Upper lobe of right lung (tissue), 1 donor: ENCODE measurements around the gene GREB1L. TPM values are rescaled to one million over a fixed set of nuclear protein-coding genes. Genes with fewer than 3 reads are reported as not detected.

Experiments
- ATAC-seq: fragments of 200-7000 bp; cut with Tn5 transposase; one replicate; pipeline ENCODE4 v1.9.1; 2020; ENCODE audit warnings: mild to moderate bottlenecking, moderate library complexity
- DNase-seq: peaks from one replicate; pipeline ENCODE4 v3.0.0-alpha.2; 2020
- H3K27ac ChIP-seq: fragments of 200-600 bp; one replicate; pipeline ENCODE4 v1.8.0; 2022
- H3K27me3 ChIP-seq: fragments of 200-600 bp; one replicate; pipeline ENCODE4 v1.8.0; 2022; ENCODE audit warnings: mild to moderate bottlenecking
- H3K36me3 ChIP-seq: fragments of 200-600 bp; one replicate; pipeline ENCODE4 v1.8.0; 2022
- H3K4me1 ChIP-seq: fragments of 200-600 bp; one replicate; pipeline ENCODE4 v1.8.0; 2022
- H3K4me3 ChIP-seq: fragments of 200-600 bp; one replicate; pipeline ENCODE4 v1.8.0; 2022; ENCODE audit warnings: mild to moderate bottlenecking
- H3K9me3 ChIP-seq: fragments of 200-600 bp; one replicate; pipeline ENCODE4 v1.8.0; 2022
- CTCF ChIP-seq: fragments of 200-600 bp; IDR thresholded peaks from one replicate; pipeline ENCODE4 v1.8.0; 2022; ENCODE audit warnings: antibody characterized with exemption
- intact Hi-C: fragments of 100-400 bp; cut with DNase I; formaldehyde crosslinking; loops from one replicate; pipeline ENCODE4 v1.11.0; 2022
- total RNA-seq: library from RNA; stranded (reverse); fragmentation: NEBNext Ultra II Directional; extraction: Animal tissue kit (Norgen Biotek cat#: 25700); gene quantifications from one replicate; pipeline ENCODE4 v1.2.1, GENCODE V29; 2021
- donor health status: DM: no; HTN: yes; CAD: no; lungs with severe emphysema.

Gene GREB1L
- total RNA-seq, 1 donor from 2014 or later, result 1.2 TPM

- no peak for TF ChIP-seq CTCF
- ATAC-seq (peak; percentile 21), DNase-seq (no peak)
- no peaks in the 10 kb centered on the region for H3K36me3 ChIP-seq
- no peaks in the 10 kb centered on the region for H3K27me3 ChIP-seq
- H3K27ac ChIP-seq, result no peak overlapping the region
- intact Hi-C loops, result no loop called here
- H3K4me1 ChIP-seq, result no peaks in the 10 kb centered on the region
- no peaks in the 10 kb centered on the region for H3K9me3 ChIP-seq
- no peak overlapping the region for H3K4me3 ChIP-seq
Measured at GRCh38 chr18:21499997-21500396, 258.0 kb downstream of the GREB1L start.

GRCh38 chr18:21502661-21503060, 260.6 kb downstream of the GREB1L start:
- intact Hi-C loops, result no loop called here
- Histone ChIP-seq H3K4me3 (no peak overlapping the region), H3K36me3 (no peaks in the 10 kb centered on the region), H3K4me1 (no peaks in the 10 kb centered on the region), H3K9me3 (no peaks in the 10 kb centered on the region), H3K27me3 (no peaks in the 10 kb centered on the region), H3K27ac (no peak overlapping the region)
- no peak for DNase-seq
- ATAC-seq, result no peak
- TF ChIP-seq CTCF, result no peak

- TF ChIP-seq CTCF, result no peak
- no peak overlapping the region for H3K4me3 ChIP-seq
- no peaks in the 10 kb centered on the region for H3K9me3 ChIP-seq
- ATAC-seq (no peak), DNase-seq (no peak)
- H3K4me1 ChIP-seq, result no peaks in the 10 kb centered on the region
- no peaks in the 10 kb centered on the region for H3K27me3 ChIP-seq
- intact Hi-C loops, result no loop called here
- H3K36me3 ChIP-seq, result no peaks in the 10 kb centered on the region
- no peak overlapping the region for H3K27ac ChIP-seq
Measured at GRCh38 chr18:21507913-21508701, 266.1 kb downstream of the GREB1L start.

- ATAC-seq, result no peak
Measured at GRCh38 chr18:21509062-21509461, 267.0 kb downstream of the GREB1L start.

GRCh38 chr18:21513292-21513691, 271.3 kb downstream of the GREB1L start:
- intact Hi-C loops, result no loop called here

More at GRCh38 chr18:21509062-21509461, 267.0 kb downstream of the GREB1L start:
- no peaks in the 10 kb centered on the region for H3K4me1 ChIP-seq
- intact Hi-C loops, result no loop called here
- TF ChIP-seq CTCF, result no peak
- no peak overlapping the region for H3K4me3 ChIP-seq
- no peaks in the 10 kb centered on the region for H3K9me3 ChIP-seq
- H3K27ac ChIP-seq, result no peak overlapping the region
- no peaks in the 10 kb centered on the region for H3K27me3 ChIP-seq
- DNase-seq, result no peak
- H3K36me3 ChIP-seq, result peaks cover under 1% of the 10 kb centered on the region

More at GRCh38 chr18:21513292-21513691, 271.3 kb downstream of the GREB1L start:
- DNase-seq (no peak), ATAC-seq (peak; percentile 63)
- no peaks in the 10 kb centered on the region for H3K27me3 ChIP-seq
- H3K4me1 ChIP-seq, result no peaks in the 10 kb centered on the region
- TF ChIP-seq CTCF, result no peak
- no peak overlapping the region for H3K27ac ChIP-seq
- peaks cover 7% of the 10 kb centered on the region for H3K36me3 ChIP-seq
- no peak overlapping the region for H3K4me3 ChIP-seq
- no peaks in the 10 kb centered on the region for H3K9me3 ChIP-seq
